ENCODE results near the gene RNF5.

- no peak for TF ChIP-seq CTCF (IDR thresholded peaks at IDR 0.05)
- TF ChIP-seq POLR2AphosphoS5 (IDR thresholded peaks at IDR 0.05): peak; percentile 99
- peak; percentile 99 for TF ChIP-seq POLR2A (IDR thresholded peaks at IDR 0.05)
Observed at GRCh38 chr6:32195902-32196681, 17.9 kb downstream of the RNF5 start.

Data from gastroesophageal sphincter (tissue), 3 donors.